ENCODE data around the gene TMEM92. TPM values are rescaled to one million over a fixed set of nuclear protein-coding genes. Genes with fewer than 3 reads are reported as not detected.
A peak's percentile ranks its signal among the peaks of the same experiment; 100 is the strongest.

TMEM92 gene
- total RNA-seq, 1 experiment from 2014 or later: 14.8 TPM

- no peaks in the 10 kb centered on the region for H3K36me3 Mint-ChIP-seq (ENCODE audit: insufficient read depth, unreplicated experiment)
- CTCF ChIA-PET: interaction anchor here (1.6 to 2.1 kb wide), 2 partner anchors 8 to 66 kb away, joined by 5 to 10 read pairs; partner anchors contain the start of gene TMEM92
- no peak overlapping the region for H3K27ac Mint-ChIP-seq (ENCODE audit: unreplicated experiment)
- DNase-seq: peak in 1 of 2 experiments; percentile 46
- H3K4me3 Mint-ChIP-seq (ENCODE audit: unreplicated experiment): no peak overlapping the region
- peaks cover 9% of the 10 kb centered on the region for H3K4me1 Mint-ChIP-seq (ENCODE audit: low read depth, unreplicated experiment)
- POLR2A ChIA-PET: interaction anchor here (0.6 kb wide), 1 partner anchor 8 kb away, joined by 3 read pairs; no protein-coding TSS in a partner anchor
- no peak for TF ChIP-seq CTCF (IDR thresholded peaks at IDR 0.05; ENCODE audit: insufficient read depth in 1 of 2, low read depth in 1 of 2, low read length in 1 of 2, severe bottlenecking in 1 of 2, unreplicated experiment in 1 of 2)
- no peaks in the 10 kb centered on the region for H3K36me3 ChIP-seq (ENCODE audit: control insufficient read depth, insufficient read depth, low read length)
- BruUV-seq (replicated peaks): no TSS peak
- no peak overlapping the region for H3K4me3 ChIP-seq (ENCODE audit: low read depth, low read length)
- no peaks in the 10 kb centered on the region for H3K9me3 Mint-ChIP-seq (ENCODE audit: unreplicated experiment)
- intact Hi-C loops (cut with micrococcal nuclease; ENCODE audit: unreplicated experiment): no loop called here
- peaks cover 9% of the 10 kb centered on the region for H3K4me1 ChIP-seq
- no peaks in the 10 kb centered on the region for H3K27me3 ChIP-seq (replicated peaks; ENCODE audit: control insufficient read depth, insufficient read depth, low read length)
- H3K27me3 Mint-ChIP-seq (ENCODE audit: insufficient read depth, unreplicated experiment): no peaks in the 10 kb centered on the region
- no peaks in the 10 kb centered on the region for H3K9me3 ChIP-seq
These were observed 7.7 kb upstream of the TMEM92 start for GRCh38 chr17:50266384-50267073.

- Mint-ChIP-seq H3K4me1 (ENCODE audit: low read depth, unreplicated experiment) (peaks cover 7% of the 10 kb centered on the region), H3K27ac (ENCODE audit: unreplicated experiment) (no peak overlapping the region), H3K9me3 (ENCODE audit: unreplicated experiment) (no peaks in the 10 kb centered on the region), H3K27me3 (ENCODE audit: insufficient read depth, unreplicated experiment) (no peaks in the 10 kb centered on the region), H3K4me3 (ENCODE audit: unreplicated experiment) (no peak overlapping the region), H3K36me3 (ENCODE audit: insufficient read depth, unreplicated experiment) (no peaks in the 10 kb centered on the region)
- POLR2A ChIA-PET: no interaction called here
- Histone ChIP-seq H3K4me1 (peaks cover 6% of the 10 kb centered on the region), H3K9me3 (no peaks in the 10 kb centered on the region), H3K4me3 (ENCODE audit: low read depth, low read length) (no peak overlapping the region), H3K27me3 (replicated peaks; ENCODE audit: control insufficient read depth, insufficient read depth, low read length) (no peaks in the 10 kb centered on the region), H3K36me3 (ENCODE audit: control insufficient read depth, insufficient read depth, low read length) (no peaks in the 10 kb centered on the region)
- no peak for TF ChIP-seq CTCF (IDR thresholded peaks at IDR 0.05; ENCODE audit: insufficient read depth in 1 of 2, low read depth in 1 of 2, low read length in 1 of 2, severe bottlenecking in 1 of 2, unreplicated experiment in 1 of 2)
- BruUV-seq (replicated peaks): no TSS peak
- peak in 1 of 2 experiments; percentile 42 for DNase-seq
- intact Hi-C loops (cut with micrococcal nuclease; ENCODE audit: unreplicated experiment): no loop called here
- CTCF ChIA-PET: interaction anchor here (9.2 kb wide), 1 partner anchor 66 kb away, joined by 245 read pairs; the partner anchor contains the start of gene COL1A1
These were observed 7.0 kb upstream of the TMEM92 start for GRCh38 chr17:50267074-50267841.

- TF ChIP-seq CTCF (IDR thresholded peaks at IDR 0.05; ENCODE audit: insufficient read depth in 1 of 2, low read depth in 1 of 2, low read length in 1 of 2, severe bottlenecking in 1 of 2, unreplicated experiment in 1 of 2): no peak
- no TSS peak for BruUV-seq (replicated peaks)
- H3K36me3 Mint-ChIP-seq (ENCODE audit: insufficient read depth, unreplicated experiment): no peaks in the 10 kb centered on the region
- no peaks in the 10 kb centered on the region for H3K36me3 ChIP-seq (ENCODE audit: control insufficient read depth, insufficient read depth, low read length)
- ChIA-PET POLR2A (no interaction called here), CTCF (interaction anchor here (0.7 to 9.2 kb wide), 2 partner anchors 66 to 67 kb away, joined by 6 to 245 read pairs; partner anchors contain the start of gene COL1A1)
- H3K4me3 Mint-ChIP-seq (ENCODE audit: unreplicated experiment): no peak overlapping the region
- peak in 1 of 2 experiments; percentile 35 for DNase-seq
- intact Hi-C loops (cut with micrococcal nuclease; ENCODE audit: unreplicated experiment): no loop called here
- no peak overlapping the region for H3K27ac Mint-ChIP-seq (ENCODE audit: unreplicated experiment)
- no peaks in the 10 kb centered on the region for H3K9me3 Mint-ChIP-seq (ENCODE audit: unreplicated experiment)
- no peaks in the 10 kb centered on the region for H3K27me3 ChIP-seq (replicated peaks; ENCODE audit: control insufficient read depth, insufficient read depth, low read length)
- no peak overlapping the region for H3K4me3 ChIP-seq (ENCODE audit: low read depth, low read length)
- no peaks in the 10 kb centered on the region for H3K27me3 Mint-ChIP-seq (ENCODE audit: insufficient read depth, unreplicated experiment)
- no peaks in the 10 kb centered on the region for H3K9me3 ChIP-seq
- H3K4me1 ChIP-seq: peaks cover 5% of the 10 kb centered on the region; the same call in 1 of the 2 replicates
- H3K4me1 Mint-ChIP-seq (ENCODE audit: low read depth, unreplicated experiment): peaks cover 9% of the 10 kb centered on the region
These were observed 6.2 kb upstream of the TMEM92 start for GRCh38 chr17:50268026-50268425.

All from Caco-2 (cell line).